Muscle layer of colon (tissue), 2 donors: ENCODE data around the gene TMIGD1.

Source experiments
- H3K27ac ChIP-seq: one replicate; pipeline ENCODE4 v1.7.0; 2013; ENCODE audit warnings: low read depth, mild to moderate bottlenecking, low read length, moderate library complexity
- H3K27me3 ChIP-seq, 2 donors: one replicate each; pipeline ENCODE4 v1.7.0; 2013; ENCODE audit warnings: low read length in 2 of 2, mild to moderate bottlenecking in 2 of 2; ENCODE audit not compliant: insufficient read depth in 2 of 2, control insufficient read depth in 1 of 2
- H3K36me3 ChIP-seq: one replicate; pipeline ENCODE4 v1.7.0; 2013; ENCODE audit warnings: mild to moderate bottlenecking, low read length; ENCODE audit not compliant: insufficient read depth
- H3K4me1 ChIP-seq: one replicate; pipeline ENCODE4 v1.7.0; 2013; ENCODE audit warnings: mild to moderate bottlenecking, low read length; ENCODE audit not compliant: insufficient read depth
- H3K4me3 ChIP-seq, 2 donors: one replicate each; pipeline ENCODE4 v1.7.0; 2013; ENCODE audit warnings: low read length in 2 of 2, low read depth in 1 of 2, mild to moderate bottlenecking in 1 of 2, moderate library complexity in 1 of 2
- H3K9ac ChIP-seq: one replicate; pipeline ENCODE4 v1.7.0; 2013; ENCODE audit warnings: low read length
- H3K9me3 ChIP-seq: one replicate; pipeline ENCODE4 v1.7.0; 2013; ENCODE audit warnings: mild to moderate bottlenecking, low read length
- donor health status: abdominal sarcoma.
- donor health status: Adenocarcinoma of cecum.

TMIGD1 gene

DNA sequence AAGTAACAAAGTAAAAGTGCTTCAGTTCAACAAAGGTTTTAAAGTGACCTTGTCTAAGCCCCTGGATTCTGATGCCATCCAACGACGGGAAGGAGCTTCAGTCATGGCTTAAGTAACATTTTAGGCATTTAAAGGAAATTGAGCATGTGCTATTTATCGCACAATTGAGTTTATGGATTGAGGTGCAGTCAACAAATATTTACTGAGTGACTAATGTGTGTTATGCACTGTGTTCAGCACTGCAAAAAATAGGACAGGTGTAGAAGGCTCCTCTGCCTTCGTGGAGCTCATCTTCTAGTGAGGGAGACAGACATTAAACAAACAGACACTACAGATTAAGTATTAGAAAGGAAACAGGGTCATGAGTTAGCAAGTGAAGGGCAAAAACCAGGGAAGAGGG is 12.5 kb downstream of the TMIGD1 start:
- Histone ChIP-seq H3K9me3 (no peaks in the 10 kb centered on the region), H3K36me3 (no peaks in the 10 kb centered on the region), H3K27me3 (no peaks in the 10 kb centered on the region), H3K9ac (no peak overlapping the region), H3K27ac (no peak overlapping the region), H3K4me1 (no peaks in the 10 kb centered on the region), H3K4me3 (no peak overlapping the region)

DNA sequence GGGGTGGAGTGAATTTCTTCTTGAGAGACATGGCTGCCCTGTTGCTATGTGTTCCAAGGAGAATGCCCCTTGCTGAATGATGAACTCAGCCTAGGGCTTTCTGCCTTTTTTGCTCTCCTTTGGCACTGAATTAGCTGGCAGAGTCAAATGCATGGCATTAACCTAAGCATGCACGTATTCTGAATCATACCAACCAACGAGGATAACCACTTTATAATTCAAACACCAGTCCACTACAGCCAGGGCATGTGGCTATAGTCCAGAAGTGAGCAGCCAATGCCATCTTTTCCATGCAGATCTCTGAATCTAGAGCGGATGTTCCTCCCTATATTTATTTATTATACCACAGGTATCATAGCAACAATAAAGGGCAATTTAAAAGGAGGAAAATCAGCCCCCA is 15.7 kb downstream of the TMIGD1 start:
- Histone ChIP-seq H3K9me3 (no peaks in the 10 kb centered on the region), H3K36me3 (no peaks in the 10 kb centered on the region), H3K4me1 (no peaks in the 10 kb centered on the region), H3K4me3 (no peak overlapping the region), H3K27me3 (no peaks in the 10 kb centered on the region), H3K9ac (no peak overlapping the region), H3K27ac (no peak overlapping the region)

DNA sequence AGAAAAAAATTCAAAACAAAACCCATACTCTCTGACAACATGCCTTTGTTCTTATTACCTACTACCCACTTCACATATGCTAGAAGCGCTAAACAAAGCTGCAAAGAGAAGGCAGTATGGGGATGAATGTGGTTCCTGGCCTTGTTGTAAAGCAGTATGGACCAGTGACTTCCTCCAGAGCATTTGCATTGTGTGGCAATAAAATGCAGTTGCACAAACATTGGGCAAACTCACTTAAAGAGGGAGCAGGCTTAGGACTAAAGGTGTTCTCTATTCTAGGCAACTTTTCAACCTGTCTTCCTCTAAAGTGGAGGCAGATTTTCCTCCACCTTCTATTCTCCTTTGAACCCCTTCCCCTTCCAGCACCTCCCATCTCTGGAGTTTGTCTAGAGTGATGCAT is 17.1 kb downstream of the TMIGD1 start:
- no peak overlapping the region for H3K4me3 ChIP-seq

DNA sequence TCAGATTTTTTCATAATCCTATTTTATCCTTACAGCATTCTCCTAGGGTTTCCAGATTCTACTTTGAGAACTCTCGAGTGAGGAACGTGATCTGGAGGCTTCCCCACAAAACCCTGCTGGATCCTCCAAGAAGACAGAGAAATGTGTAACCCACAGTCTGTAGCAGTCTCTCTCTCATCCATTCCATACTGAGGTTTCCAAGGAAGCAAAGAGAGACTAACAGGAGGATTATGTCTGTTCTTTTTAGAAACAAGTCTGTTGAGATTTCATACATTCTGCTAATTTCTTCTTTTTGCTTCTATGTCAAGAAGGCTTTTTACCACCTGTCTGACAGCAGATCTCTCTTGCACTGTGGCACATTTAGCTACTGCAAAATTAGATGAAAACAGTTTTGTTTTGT is 18.8 kb downstream of the TMIGD1 start:
- no peaks in the 10 kb centered on the region for H3K4me1 ChIP-seq
- H3K9ac ChIP-seq: no peak overlapping the region
- no peaks in the 10 kb centered on the region for H3K36me3 ChIP-seq
- no peak overlapping the region for H3K4me3 ChIP-seq
- H3K27me3 ChIP-seq: no peaks in the 10 kb centered on the region
- H3K9me3 ChIP-seq: no peaks in the 10 kb centered on the region
- no peak overlapping the region for H3K27ac ChIP-seq

More for the DNA sequence above, 17.1 kb downstream of the TMIGD1 start:
- Histone ChIP-seq H3K27ac (no peak overlapping the region), H3K9ac (no peak overlapping the region), H3K27me3 (no peaks in the 10 kb centered on the region), H3K9me3 (no peaks in the 10 kb centered on the region), H3K4me1 (no peaks in the 10 kb centered on the region), H3K36me3 (no peaks in the 10 kb centered on the region)

DNA sequence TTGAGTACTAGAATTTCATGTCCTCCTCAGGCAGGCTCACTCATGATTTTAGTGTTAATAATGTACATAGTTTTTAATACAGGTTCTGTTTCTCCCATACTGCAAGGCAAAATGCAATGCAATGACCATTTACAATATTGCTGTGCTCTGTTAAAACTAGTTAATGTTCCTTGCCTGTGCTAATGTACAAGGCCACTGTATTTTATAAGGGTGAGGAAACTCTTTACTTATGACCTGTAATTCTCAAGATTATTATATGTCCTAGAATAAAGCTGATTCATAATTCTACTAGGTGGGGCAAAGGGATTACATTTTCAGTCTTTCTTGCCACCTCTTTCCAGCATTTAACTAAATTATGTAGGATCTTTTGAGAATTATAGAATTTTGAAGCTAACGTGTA is 19.4 kb downstream of the TMIGD1 start:
- no peaks in the 10 kb centered on the region for H3K36me3 ChIP-seq
- H3K9ac ChIP-seq: no peak overlapping the region
- H3K27me3 ChIP-seq: no peaks in the 10 kb centered on the region
- no peak overlapping the region for H3K4me3 ChIP-seq
- no peak overlapping the region for H3K27ac ChIP-seq
- no peaks in the 10 kb centered on the region for H3K9me3 ChIP-seq
- H3K4me1 ChIP-seq: no peaks in the 10 kb centered on the region

DNA sequence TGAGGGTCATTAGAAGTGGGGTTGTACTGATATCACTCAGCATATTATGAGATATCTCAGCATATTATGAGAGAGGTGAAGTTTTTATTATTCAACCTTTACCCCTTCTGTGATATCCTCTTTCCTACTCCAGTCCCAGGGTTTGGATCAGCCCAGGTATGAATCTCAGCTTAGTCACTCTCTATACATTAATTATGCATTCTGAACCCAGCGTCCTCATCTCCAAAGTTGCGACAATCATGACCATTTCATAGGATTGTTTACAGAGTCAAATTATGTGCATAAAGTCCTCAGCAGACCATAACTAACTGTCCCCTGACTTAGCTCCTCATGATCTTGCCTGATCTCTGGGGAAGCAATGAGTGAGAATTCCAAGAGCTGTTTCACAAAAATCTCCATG is 21.6 kb downstream of the TMIGD1 start:
- Histone ChIP-seq H3K27ac (no peak overlapping the region), H3K9me3 (no peaks in the 10 kb centered on the region), H3K27me3 (no peaks in the 10 kb centered on the region), H3K9ac (no peak overlapping the region), H3K4me3 (no peak overlapping the region), H3K4me1 (no peaks in the 10 kb centered on the region), H3K36me3 (no peaks in the 10 kb centered on the region)

DNA sequence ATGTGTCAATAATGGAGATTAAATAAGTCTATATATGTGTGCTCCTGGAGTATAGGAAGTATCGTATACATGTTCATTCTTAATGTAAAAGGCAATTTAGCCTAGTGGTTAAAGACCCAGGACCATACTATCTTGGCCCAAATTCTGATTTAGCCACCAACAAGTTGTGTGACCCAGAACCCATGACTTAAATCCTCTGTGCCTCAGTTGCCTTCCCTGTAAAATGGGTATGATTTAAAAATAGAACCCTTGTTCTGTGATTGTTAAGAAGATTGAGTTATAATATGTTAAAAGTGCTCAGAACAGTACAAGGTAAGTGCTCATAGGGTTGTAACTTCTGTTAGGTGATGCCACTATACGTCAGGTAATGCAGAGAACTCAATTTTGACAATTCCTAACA is 23.3 kb downstream of the TMIGD1 start:
- Histone ChIP-seq H3K9ac (no peak overlapping the region), H3K36me3 (no peaks in the 10 kb centered on the region), H3K27ac (no peak overlapping the region), H3K4me1 (no peaks in the 10 kb centered on the region), H3K4me3 (no peak overlapping the region), H3K27me3 (no peaks in the 10 kb centered on the region), H3K9me3 (no peaks in the 10 kb centered on the region)

DNA sequence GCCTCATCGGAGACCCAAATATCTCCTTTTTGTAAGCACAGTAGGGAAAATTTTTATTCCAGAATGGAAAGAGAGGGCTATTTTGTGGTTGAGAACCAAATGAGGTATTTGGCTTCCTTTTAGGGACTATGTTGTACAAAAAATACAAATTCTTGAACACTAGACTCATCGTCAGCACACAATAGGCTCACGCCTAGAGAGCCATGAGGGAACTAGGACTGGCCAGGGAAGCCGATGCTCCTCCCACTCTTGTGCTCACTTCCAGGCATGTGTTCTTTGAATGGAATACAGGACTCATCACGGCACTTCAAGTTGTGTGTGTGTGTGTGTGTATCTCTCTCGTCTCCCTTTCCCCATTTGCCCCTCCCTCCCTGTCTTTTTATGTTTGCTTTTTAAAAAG is 24.3 kb downstream of the TMIGD1 start:
- no peak overlapping the region for H3K27ac ChIP-seq
- H3K27me3 ChIP-seq: no peaks in the 10 kb centered on the region
- H3K4me1 ChIP-seq: no peaks in the 10 kb centered on the region
- no peak overlapping the region for H3K4me3 ChIP-seq
- H3K36me3 ChIP-seq: no peaks in the 10 kb centered on the region
- no peak overlapping the region for H3K9ac ChIP-seq
- no peaks in the 10 kb centered on the region for H3K9me3 ChIP-seq

DNA sequence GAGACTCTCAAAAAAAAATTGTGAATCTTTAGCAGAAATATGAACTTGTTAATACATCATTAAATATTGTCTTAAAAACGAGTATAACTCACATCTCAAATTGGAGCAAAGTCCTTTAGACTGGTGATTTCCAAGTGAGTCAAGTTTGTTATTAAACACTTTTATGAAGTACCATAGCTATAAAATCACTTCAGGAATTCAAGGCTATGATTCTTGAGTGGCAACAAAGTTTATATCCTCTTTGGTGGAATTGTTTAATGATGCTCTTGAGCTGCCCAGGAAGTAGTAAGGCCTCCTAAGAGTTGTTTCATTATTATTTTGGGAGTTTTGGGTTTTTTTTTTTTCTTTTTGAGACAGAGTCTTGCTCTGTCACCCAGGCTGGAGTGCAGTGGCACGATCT is 25.5 kb downstream of the TMIGD1 start:
- H3K9ac ChIP-seq: no peak overlapping the region
- no peaks in the 10 kb centered on the region for H3K9me3 ChIP-seq
- H3K36me3 ChIP-seq: no peaks in the 10 kb centered on the region
- no peaks in the 10 kb centered on the region for H3K27me3 ChIP-seq
- H3K4me1 ChIP-seq: no peaks in the 10 kb centered on the region
- no peak overlapping the region for H3K4me3 ChIP-seq
- H3K27ac ChIP-seq: no peak overlapping the region

DNA sequence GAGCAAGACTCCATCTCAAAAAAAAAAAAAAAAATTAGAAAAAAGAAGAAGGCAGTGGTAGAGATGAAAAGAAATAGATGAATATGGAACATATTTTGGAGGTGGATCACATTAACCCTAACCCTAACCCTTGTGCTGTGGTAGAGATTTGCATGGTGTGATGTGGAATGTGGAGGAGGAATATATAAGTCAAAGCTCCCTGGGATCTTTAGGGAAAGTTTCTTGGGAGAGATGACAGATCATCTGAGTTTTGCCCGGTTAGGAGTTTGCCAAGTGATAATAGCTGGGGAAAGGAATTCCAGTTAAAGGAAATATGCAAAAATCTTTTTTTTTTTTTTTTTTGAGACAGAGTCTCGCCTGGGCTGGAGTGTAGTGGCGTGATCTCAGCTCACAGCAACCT is 29.1 kb downstream of the TMIGD1 start:
- no peaks in the 10 kb centered on the region for H3K9me3 ChIP-seq
- H3K4me1 ChIP-seq: no peaks in the 10 kb centered on the region
- H3K36me3 ChIP-seq: no peaks in the 10 kb centered on the region
- H3K4me3 ChIP-seq: no peak overlapping the region
- H3K27ac ChIP-seq: no peak overlapping the region
- no peak overlapping the region for H3K9ac ChIP-seq
- H3K27me3 ChIP-seq: no peaks in the 10 kb centered on the region

DNA sequence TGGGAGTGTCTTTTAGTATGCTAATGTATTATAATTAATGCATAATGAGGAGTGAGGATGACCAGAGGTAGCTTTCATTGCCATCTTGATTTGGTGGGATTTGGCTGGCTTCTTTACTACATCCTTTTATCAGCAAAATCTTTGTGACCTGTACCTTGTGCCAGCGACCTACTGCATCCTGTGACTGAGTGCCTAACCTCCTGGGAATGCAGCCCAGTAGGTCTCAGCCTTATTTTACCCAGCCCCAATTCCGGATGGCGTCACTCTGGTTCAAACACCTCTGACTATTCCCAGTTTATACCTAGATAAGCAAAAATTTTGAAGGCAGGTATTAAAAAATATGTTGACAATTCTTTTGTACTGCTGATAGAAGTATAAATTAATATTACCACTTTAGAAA is 31.6 kb downstream of the TMIGD1 start:
- H3K9ac ChIP-seq: no peak overlapping the region
- H3K4me1 ChIP-seq: no peaks in the 10 kb centered on the region
- no peak overlapping the region for H3K4me3 ChIP-seq
- no peaks in the 10 kb centered on the region for H3K36me3 ChIP-seq
- H3K27ac ChIP-seq: no peak overlapping the region
- no peaks in the 10 kb centered on the region for H3K27me3 ChIP-seq
- no peaks in the 10 kb centered on the region for H3K9me3 ChIP-seq

DNA sequence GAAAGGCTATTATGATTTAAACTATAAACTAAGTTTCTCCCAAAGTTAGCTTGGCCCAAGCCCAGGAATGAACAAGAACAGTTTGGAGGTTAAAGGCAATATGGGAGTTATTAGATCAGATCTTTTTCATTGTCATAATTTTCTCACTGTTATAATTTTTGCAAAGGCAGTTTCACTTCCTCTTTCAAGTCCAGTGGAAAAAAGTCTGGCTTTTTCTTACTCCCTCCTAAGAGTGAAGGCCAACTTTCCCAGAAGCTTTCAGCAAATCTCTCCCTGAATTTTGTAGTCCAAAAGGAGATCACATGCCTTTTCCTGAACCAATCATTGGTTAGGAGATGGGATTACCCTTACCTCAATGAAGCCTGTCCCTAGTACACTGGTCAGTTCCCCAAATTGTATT is 33.0 kb downstream of the TMIGD1 start:
- Histone ChIP-seq H3K27ac (no peak overlapping the region), H3K36me3 (no peaks in the 10 kb centered on the region), H3K9ac (no peak overlapping the region), H3K27me3 (no peaks in the 10 kb centered on the region), H3K4me1 (no peaks in the 10 kb centered on the region), H3K9me3 (no peaks in the 10 kb centered on the region), H3K4me3 (no peak overlapping the region)
